ENCODE results near the gene HS6ST3. TPM values are rescaled to one million over a fixed set of nuclear protein-coding genes. Genes with fewer than 3 reads are reported as not detected.

The HS6ST3 gene
- total and polyA plus RNA-seq, 2 donors from 2014 or later: 0.47 to 1.2 TPM

GRCh38 chr13:96065849-96066248, 24.1 kb upstream of the HS6ST3 start:
- intact Hi-C loops (cut with DNase I): no loop called here
- TF ChIP-seq CTCF (IDR thresholded peaks at IDR 0.05; ENCODE audit: borderline replicate concordance, extremely low read depth, insufficient read depth): no peak
- Histone ChIP-seq H3K27me3 (ENCODE audit: control insufficient read depth, insufficient read depth, low read length) (no peaks in the 10 kb centered on the region), H3K9me3 (ENCODE audit: control insufficient read depth in 2 of 3, insufficient read depth in 1 of 3, low read length in 3 of 3) (no peaks in the 10 kb centered on the region), H3K4me1 (ENCODE audit: control insufficient read depth in 2 of 3, insufficient read depth in 2 of 3, low read depth in 1 of 3, low read length in 3 of 3) (no peaks in the 10 kb centered on the region), H3K27ac (ENCODE audit: low read depth in 2 of 2, low read length in 2 of 2) (no peak overlapping the region), H3K36me3 (ENCODE audit: control insufficient read depth in 2 of 3, insufficient read depth in 3 of 3, low read length in 3 of 3) (no peaks in the 10 kb centered on the region), H3K4me3 (ENCODE audit: low read length in 3 of 3) (no peak overlapping the region), H3K9ac (ENCODE audit: low read length in 3 of 3) (no peak overlapping the region)
- DNase-seq (no peak), FAIRE-seq (no peak)

GRCh38 chr13:96068729-96069128, 21.2 kb upstream of the HS6ST3 start:
- DNase-seq (no peak), FAIRE-seq (no peak)
- H3K4me3 ChIP-seq (ENCODE audit: low read length in 3 of 3): no peak overlapping the region
- no peak for TF ChIP-seq CTCF (IDR thresholded peaks at IDR 0.05; ENCODE audit: borderline replicate concordance, extremely low read depth, insufficient read depth)
- no peak overlapping the region for H3K27ac ChIP-seq (ENCODE audit: low read depth in 2 of 2, low read length in 2 of 2)
- H3K9me3 ChIP-seq (ENCODE audit: control insufficient read depth in 2 of 3, insufficient read depth in 1 of 3, low read length in 3 of 3): no peaks in the 10 kb centered on the region
- no peaks in the 10 kb centered on the region for H3K36me3 ChIP-seq (ENCODE audit: control insufficient read depth in 2 of 3, insufficient read depth in 3 of 3, low read length in 3 of 3)
- no peaks in the 10 kb centered on the region for H3K4me1 ChIP-seq (ENCODE audit: control insufficient read depth in 2 of 3, insufficient read depth in 2 of 3, low read depth in 1 of 3, low read length in 3 of 3)
- H3K9ac ChIP-seq (ENCODE audit: low read length in 3 of 3): no peak overlapping the region
- H3K27me3 ChIP-seq (ENCODE audit: control insufficient read depth, insufficient read depth, low read length): no peaks in the 10 kb centered on the region
- intact Hi-C loops (cut with DNase I): no loop called here

- Histone ChIP-seq H3K9me3 (ENCODE audit: control insufficient read depth in 2 of 3, insufficient read depth in 1 of 3, low read length in 3 of 3) (no peaks in the 10 kb centered on the region), H3K27me3 (ENCODE audit: control insufficient read depth, insufficient read depth, low read length) (no peaks in the 10 kb centered on the region), H3K4me3 (ENCODE audit: low read length in 3 of 3) (no peak overlapping the region), H3K9ac (ENCODE audit: low read length in 3 of 3) (no peak overlapping the region), H3K4me1 (ENCODE audit: control insufficient read depth in 2 of 3, insufficient read depth in 2 of 3, low read depth in 1 of 3, low read length in 3 of 3) (no peaks in the 10 kb centered on the region), H3K36me3 (ENCODE audit: control insufficient read depth in 2 of 3, insufficient read depth in 3 of 3, low read length in 3 of 3) (no peaks in the 10 kb centered on the region), H3K27ac (ENCODE audit: low read depth in 2 of 2, low read length in 2 of 2) (no peak overlapping the region)
- intact Hi-C loops (cut with DNase I): no loop called here
- DNase-seq (no peak), FAIRE-seq (no peak)
- TF ChIP-seq CTCF (IDR thresholded peaks at IDR 0.05; ENCODE audit: borderline replicate concordance, extremely low read depth, insufficient read depth): no peak
Observed at GRCh38 chr13:96071504-96071903, 18.4 kb upstream of the HS6ST3 start.

- no peak overlapping the region for H3K27ac ChIP-seq (ENCODE audit: low read depth in 2 of 2, low read length in 2 of 2)
- no peak overlapping the region for H3K9ac ChIP-seq (ENCODE audit: low read length in 3 of 3)
- no peaks in the 10 kb centered on the region for H3K9me3 ChIP-seq (ENCODE audit: control insufficient read depth in 2 of 3, insufficient read depth in 1 of 3, low read length in 3 of 3)
- TF ChIP-seq CTCF (IDR thresholded peaks at IDR 0.05; ENCODE audit: borderline replicate concordance, extremely low read depth, insufficient read depth): no peak
- DNase-seq: no peak
- no peaks in the 10 kb centered on the region for H3K36me3 ChIP-seq (ENCODE audit: control insufficient read depth in 2 of 3, insufficient read depth in 3 of 3, low read length in 3 of 3)
- H3K4me3 ChIP-seq (ENCODE audit: low read length in 3 of 3): no peak overlapping the region
- FAIRE-seq: no peak
- H3K4me1 ChIP-seq (ENCODE audit: control insufficient read depth in 2 of 3, insufficient read depth in 2 of 3, low read depth in 1 of 3, low read length in 3 of 3): no peaks in the 10 kb centered on the region
- intact Hi-C loops (cut with DNase I): no loop called here
- no peaks in the 10 kb centered on the region for H3K27me3 ChIP-seq (ENCODE audit: control insufficient read depth, insufficient read depth, low read length)
Observed at GRCh38 chr13:96072392-96072791, 17.5 kb upstream of the HS6ST3 start.
